Naive thymus-derived CD4-positive, alpha-beta T cell (primary cell): ENCODE data around the gene TUBG2. TPM values are rescaled to one million over a fixed set of nuclear protein-coding genes. Genes with fewer than 3 reads are reported as not detected.

ENCODE experiments used
- ATAC-seq: fragments of 150-1000 bp; cut with Tn5 transposase; 2 replicates; pipeline ENCODE4 v1.10.0; 2021; ENCODE audit warnings: mild to moderate bottlenecking, moderate library complexity
- CTCF ChIA-PET: fragments of 350-600 bp; sonication (Branson Sonifier 250); formaldehyde crosslinking; loops from one replicate; lab custom pipeline; 2021; ENCODE audit warnings: antibody characterized with exemption; lab: Charles Lee
- POLR2A ChIA-PET: fragments of 350-600 bp; sonication (Branson Sonifier 250); formaldehyde crosslinking; loops from one replicate; lab custom pipeline; 2021; ENCODE audit warnings: antibody characterized with exemption, inconsistent platforms; lab: Charles Lee
- DNase-seq, 9 donors: peaks; one replicate each; pipeline versions ENCODE4 v3.0.0 to v3.0.0-alpha.2; 2020 to 2022; ENCODE audit warnings: mixed read lengths in 1 of 9
- H3K27ac ChIP-seq: one replicate; pipeline ENCODE4 v1.7.0; 2013; ENCODE audit warnings: mild to moderate bottlenecking, low read depth, low read length, moderate library complexity
- H3K27me3 ChIP-seq, 2 donors: one replicate each; pipeline ENCODE4 v1.7.0; 2013; ENCODE audit warnings: low read length in 2 of 2, mild to moderate bottlenecking in 2 of 2, moderate library complexity in 2 of 2; ENCODE audit not compliant: control insufficient read depth in 2 of 2, insufficient read depth in 2 of 2
- H3K36me3 ChIP-seq, 3 experiments: 1 replicate in 2 of 3; 2 replicates in 1 of 3; pipeline ENCODE4 v1.7.0; 2013; ENCODE audit warnings: low read length in 3 of 3, mild to moderate bottlenecking in 3 of 3, moderate library complexity in 1 of 3; ENCODE audit not compliant: insufficient read depth in 3 of 3, control insufficient read depth in 2 of 3
- H3K4me1 ChIP-seq, 2 donors: one replicate each; pipeline ENCODE4 v1.7.0; 2013; ENCODE audit warnings: low read length in 2 of 2, mild to moderate bottlenecking in 2 of 2, moderate library complexity in 1 of 2; ENCODE audit not compliant: control insufficient read depth in 2 of 2, insufficient read depth in 2 of 2
- H3K4me3 ChIP-seq: 2 replicates; pipeline ENCODE4 v1.7.0; 2013; ENCODE audit warnings: mild to moderate bottlenecking, low read length
- H3K9me3 ChIP-seq, 3 experiments: 1 replicate in 2 of 3; 2 replicates in 1 of 3; pipeline ENCODE4 v1.7.0; 2013; ENCODE audit warnings: low read length in 3 of 3; ENCODE audit not compliant: control insufficient read depth in 2 of 3
- H3K27ac Mint-ChIP-seq, 9 donors: one replicate each; pipeline ENCODE4 v1.8.0; 2020 to 2022; ENCODE audit warnings: mixed read lengths in 9 of 9, mild to moderate bottlenecking in 8 of 9, moderate library complexity in 5 of 9, inconsistent platforms in 2 of 9
- H3K27me3 Mint-ChIP-seq, 5 donors: one replicate each; pipeline ENCODE4 v1.8.0; 2021 to 2022; ENCODE audit warnings: mixed read lengths in 5 of 5, mild to moderate bottlenecking in 1 of 5
- H3K36me3 Mint-ChIP-seq, 5 donors: one replicate each; pipeline ENCODE4 v1.8.0; 2020 to 2022; ENCODE audit warnings: mixed read lengths in 5 of 5, mild to moderate bottlenecking in 3 of 5, inconsistent platforms in 1 of 5
- H3K4me1 Mint-ChIP-seq, 7 donors: one replicate each; pipeline ENCODE4 v1.8.0; 2020 to 2022; ENCODE audit warnings: mixed read lengths in 7 of 7, mild to moderate bottlenecking in 3 of 7, inconsistent platforms in 1 of 7
- H3K4me3 Mint-ChIP-seq, 10 donors: one replicate each; pipeline ENCODE4 v1.8.0; 2020 to 2022; ENCODE audit warnings: mild to moderate bottlenecking in 10 of 10, mixed read lengths in 10 of 10, moderate library complexity in 6 of 10, inconsistent platforms in 2 of 10
- H3K9me3 Mint-ChIP-seq, 11 donors: one replicate each; pipeline ENCODE4 v1.8.0; 2020 to 2022; ENCODE audit warnings: mixed read lengths in 11 of 11, mild to moderate bottlenecking in 4 of 11, inconsistent platforms in 1 of 11, moderate library complexity in 1 of 11
- intact Hi-C, 2 donors: fragments of 100-400 bp; cut with micrococcal nuclease; formaldehyde crosslinking; loops; one replicate each; pipeline ENCODE4 v1.15.1; 2023
- polyA plus RNA-seq, 2 donors: library from polyadenylated mRNA; unstranded; fragments of 300-500 nt; fragmentation: Illumina TruSeq; gene quantifications; one replicate each; pipeline ENCODE4 v1.2.3, GENCODE V29; 2021
- total RNA-seq, 6 experiments: library from RNA in 5 of 6; stranded (reverse) in 5 of 6; gene quantifications; 1 replicate in 5 of 6; 2 replicates in 1 of 6; pipeline ENCODE4 v1.2.3 and lab custom pipeline; 2021 to 2026

Gene TUBG2
- total and polyA plus RNA-seq, 7 experiments from 2014 or later, result 4.9 to 20.3 (median 10.4) TPM

- DNase-seq, result no peak
- H3K4me3 Mint-ChIP-seq, result peak overlapping the region in 5 of 10 donors; percentile 26 to 94 (median 71)
These were observed 16.4 kb downstream of the TUBG2 start for GRCh38 chr17:42675348-42675964.

GRCh38 chr17:42675965-42676423, 16.9 kb downstream of the TUBG2 start:
- Histone ChIP-seq H3K4me3 (peak overlapping the region; percentile 64), H3K27me3 (peaks cover 0 to 34% of the 10 kb centered on the region in 2 donors), H3K36me3 (no peaks in the 10 kb centered on the region), H3K27ac (no peak overlapping the region), H3K9me3 (no peaks in the 10 kb centered on the region), H3K4me1 (peaks cover 34 to 55% of the 10 kb centered on the region in 2 donors)
- ATAC-seq (no peak), DNase-seq (no peak)
- intact Hi-C loops, result loop anchor here in 1 of 2 donors (5.0 to 10.0 kb wide), 3 partner anchors 139 to 361 kb away; partner anchors contain the start of genes NAGLU and VAT1
- peaks cover 17 to 57% (median 45%) of the 10 kb centered on the region in 7 donors for H3K4me1 Mint-ChIP-seq
- POLR2A ChIA-PET, result interaction anchor here (0.6 to 1.1 kb wide), 6 partner anchors 9 to 1389 kb away, joined by 3 to 4 read pairs (median 3); partner anchors contain the start of genes RETREG3 and TUBG1
- H3K4me3 Mint-ChIP-seq, result peak overlapping the region in 9 of 10 donors; percentile 38 to 94 (median 69)
- CTCF ChIA-PET, result interaction anchor here (0.6 kb wide), 2 partner anchors 98 to 154 kb away, joined by 4 read pairs; no protein-coding TSS in a partner anchor
- H3K27me3 Mint-ChIP-seq, result peaks cover 20 to 49% (median 30%) of the 10 kb centered on the region in 5 donors
- peaks cover 0 to 4% (median 0%) of the 10 kb centered on the region in 11 donors for H3K9me3 Mint-ChIP-seq
- no peaks in the 10 kb centered on the region for H3K36me3 Mint-ChIP-seq
- no peak overlapping the region for H3K27ac Mint-ChIP-seq

More at GRCh38 chr17:42675348-42675964, 16.4 kb downstream of the TUBG2 start:
- intact Hi-C loops, result loop anchor here in 1 of 2 donors (5.0 to 10.0 kb wide), 3 partner anchors 138 to 361 kb away; partner anchors contain the start of genes NAGLU and VAT1
- peaks cover 0 to 1% (median 0%) of the 10 kb centered on the region in 11 donors for H3K9me3 Mint-ChIP-seq
- Histone ChIP-seq H3K27ac (no peak overlapping the region), H3K4me1 (peaks cover 35 to 57% of the 10 kb centered on the region in 2 donors), H3K4me3 (no peak overlapping the region), H3K36me3 (no peaks in the 10 kb centered on the region), H3K9me3 (no peaks in the 10 kb centered on the region), H3K27me3 (peaks cover 0 to 36% of the 10 kb centered on the region in 2 donors)
- no peak overlapping the region for H3K27ac Mint-ChIP-seq
- ATAC-seq, result no peak
- ChIA-PET CTCF (interaction anchor here (0.5 to 0.6 kb wide), 2 partner anchors 13 to 97 kb away, joined by 4 to 6 read pairs; no protein-coding TSS in a partner anchor), POLR2A (interaction anchor here (0.7 to 1.1 kb wide), 2 partner anchors 67 to 685 kb away, joined by 3 to 4 read pairs; partner anchors contain the start of gene RETREG3)
- H3K27me3 Mint-ChIP-seq, result peaks cover 21 to 55% (median 28%) of the 10 kb centered on the region in 5 donors
- H3K4me1 Mint-ChIP-seq, result peaks cover 12 to 57% (median 44%) of the 10 kb centered on the region in 7 donors
- H3K36me3 Mint-ChIP-seq, result no peaks in the 10 kb centered on the region

GRCh38 chr17:42676424-42677011, 17.4 kb downstream of the TUBG2 start, which contains the start of gene PLEKHH3:
Gene PLEKHH3 (minus strand): TSS chr17:42676994. CDS start chr17:42676563, 431 bp downstream.
- Histone ChIP-seq H3K27ac (peak within 1 kb of the TSS; percentile 64), H3K4me1 (peaks cover 39 to 53% of the 10 kb centered on the region in 2 donors), H3K36me3 (no peaks in the 10 kb centered on the region), H3K27me3 (peaks cover 3 to 29% of the 10 kb centered on the region in 2 donors), H3K9me3 (no peaks in the 10 kb centered on the region), H3K4me3 (peak within 1 kb of the TSS; percentile 73)
- Mint-ChIP-seq H3K4me3 (peak within 1 kb of the TSS; percentile 79 to 94 (median 90)), H3K27me3 (peaks cover 23 to 48% (median 32%) of the 10 kb centered on the region in 5 donors), H3K4me1 (peaks cover 18 to 56% (median 45%) of the 10 kb centered on the region in 7 donors), H3K36me3 (no peaks in the 10 kb centered on the region), H3K27ac (peak within 1 kb of the TSS in 8 of 9 donors; percentile 7 to 91 (median 83)), H3K9me3 (peaks cover 0 to 6% (median 0%) of the 10 kb centered on the region in 11 donors)
- intact Hi-C loops, result loop anchor here (1.0 to 10.0 kb wide), 6 partner anchors 67 to 362 kb away; partner anchors contain the start of genes NAGLU (in 1 of the 2), PSMC3IP (in 1 of the 2), RETREG3 (in 1 of the 2) and RPL27 (in 1 of the 2)
- no peak for ATAC-seq
- CTCF ChIA-PET, result interaction anchor here (0.6 to 1.6 kb wide), 3 partner anchors 68 to 153 kb away, joined by 3 to 4 read pairs (median 3); no protein-coding TSS in a partner anchor
- DNase-seq, result peak in 1 of 9 donors; percentile 39
- POLR2A ChIA-PET, result interaction anchor here (0.6 to 1.1 kb wide), 5 partner anchors 10 to 1389 kb away, joined by 3 to 4 read pairs (median 3); partner anchors contain the start of genes RETREG3 and TUBG1

GRCh38 chr17:42677012-42677857, 18.2 kb downstream of the TUBG2 start:
- Mint-ChIP-seq H3K9me3 (peaks cover 0 to 8% (median 0%) of the 10 kb centered on the region in 11 donors), H3K27ac (peak overlapping the region in 8 of 9 donors; percentile 7 to 91 (median 82)), H3K4me1 (peaks cover 21 to 60% (median 50%) of the 10 kb centered on the region in 7 donors), H3K4me3 (peak overlapping the region; percentile 79 to 94 (median 90)), H3K36me3 (no peaks in the 10 kb centered on the region), H3K27me3 (peaks cover 26 to 49% (median 36%) of the 10 kb centered on the region in 5 donors)
- peak; percentile 80 to 98 (median 92) for DNase-seq
- POLR2A ChIA-PET, result interaction anchor here (0.6 to 1.1 kb wide), 7 partner anchors 11 to 684 kb away, joined by 3 to 4 read pairs (median 3); partner anchors contain the start of genes GHDC, RETREG3 and TUBG1
- Histone ChIP-seq H3K9me3 (no peaks in the 10 kb centered on the region), H3K27me3 (peaks cover 5 to 21% of the 10 kb centered on the region in 2 donors), H3K4me3 (peak overlapping the region; percentile 73), H3K27ac (peak overlapping the region; percentile 64), H3K4me1 (peaks cover 47 to 57% of the 10 kb centered on the region in 2 donors), H3K36me3 (no peaks in the 10 kb centered on the region)
- intact Hi-C loops, result loop anchor here (1.0 to 10.0 kb wide), 6 partner anchors 68 to 362 kb away; partner anchors contain the start of genes NAGLU (in 1 of the 2), PSMC3IP (in 1 of the 2), RETREG3 (in 1 of the 2) and RPL27 (in 1 of the 2)
- ATAC-seq, result peak; percentile 90
- CTCF ChIA-PET, result interaction anchor here (0.6 to 1.6 kb wide), 3 partner anchors 69 to 99 kb away, joined by 3 read pairs; no protein-coding TSS in a partner anchor
